ENCODE results near the gene HCCS. TPM values are rescaled to one million over a fixed set of nuclear protein-coding genes. Genes with fewer than 3 reads are reported as not detected.

The HCCS gene
- total and polyA plus RNA-seq, 2 of the 8 experiments (the other 6 are each of a cell fraction or from before 2014, with no cell fraction given): 11.9 to 29.9 TPM

DNA sequence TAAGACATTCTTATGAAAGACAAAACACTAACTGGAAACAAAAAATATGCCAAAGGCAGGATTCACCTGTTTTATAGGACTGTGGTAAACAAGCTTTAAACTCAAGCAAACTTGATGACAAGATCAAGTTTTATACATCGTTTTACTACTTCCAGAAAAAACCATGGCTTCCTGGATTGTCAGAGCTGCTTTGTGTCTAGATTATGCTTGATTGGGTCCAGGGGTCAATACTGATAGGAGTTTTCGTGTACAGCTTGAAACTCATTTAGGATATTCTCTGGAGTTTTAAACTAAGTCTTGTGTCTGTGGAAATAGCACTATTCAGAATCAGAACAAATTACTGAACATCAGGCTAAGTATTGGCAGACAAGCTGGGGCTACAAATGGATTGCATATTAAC is 13.0 kb downstream of the HCCS start:
- peaks cover 0 to 2% of the 10 kb centered on the region in 2 experiments for H4K20me1 ChIP-seq (replicated peaks in 1 of 2; ENCODE audit: control insufficient read depth in 1 of 2, insufficient read depth in 2 of 2, low read length in 2 of 2)
- no peaks in the 10 kb centered on the region for H3K27me3 ChIP-seq (replicated peaks in 1 of 4; ENCODE audit: control insufficient read depth in 3 of 4, extremely low read depth in 1 of 4, insufficient read depth in 3 of 4, low read length in 3 of 4)
- WGBS, 2 experiments (ENCODE audit: extremely low coverage in 1 of 2, insufficient coverage in 1 of 2, insufficient read length in 1 of 2, insufficient replicate concordance in 2 of 2, low coverage in 1 of 2, low lambda C conversion rate in 2 of 2, missing lambda C conversion rate in 1 of 2): 100% methylated on average over 2 of the region's 2 CpGs; no CpG with 5 or more reads in 1 of the 2 experiments
- no peak overlapping the region for H3K56ac ChIP-seq (replicated peaks; ENCODE audit: insufficient read length, low read depth, low read length)
- no peak overlapping the region for H3K4me2 ChIP-seq (ENCODE audit: insufficient read depth in 1 of 2, low read depth in 2 of 2, low read length in 2 of 2)
- H4K5ac ChIP-seq (ENCODE audit: insufficient read length, low read depth, low read length): no peak overlapping the region
- H3K23ac ChIP-seq (ENCODE audit: insufficient read length): no peak overlapping the region
- TF ChIP-seq, protein P1, sequence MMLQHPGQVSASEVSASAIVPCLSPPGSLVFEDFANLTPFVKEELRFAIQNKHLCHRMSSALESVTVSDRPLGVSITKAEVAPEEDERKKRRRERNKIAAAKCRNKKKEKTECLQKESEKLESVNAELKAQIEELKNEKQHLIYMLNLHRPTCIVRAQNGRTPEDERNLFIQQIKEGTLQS (IDR thresholded peaks at IDR 0.05; ENCODE audit: insufficient read depth, low read depth, low read length): no peak
- TF ChIP-seq SP2 (IDR thresholded peaks at IDR 0.05; ENCODE audit: low read length): no peak
- TF ChIP-seq, protein P2, sequence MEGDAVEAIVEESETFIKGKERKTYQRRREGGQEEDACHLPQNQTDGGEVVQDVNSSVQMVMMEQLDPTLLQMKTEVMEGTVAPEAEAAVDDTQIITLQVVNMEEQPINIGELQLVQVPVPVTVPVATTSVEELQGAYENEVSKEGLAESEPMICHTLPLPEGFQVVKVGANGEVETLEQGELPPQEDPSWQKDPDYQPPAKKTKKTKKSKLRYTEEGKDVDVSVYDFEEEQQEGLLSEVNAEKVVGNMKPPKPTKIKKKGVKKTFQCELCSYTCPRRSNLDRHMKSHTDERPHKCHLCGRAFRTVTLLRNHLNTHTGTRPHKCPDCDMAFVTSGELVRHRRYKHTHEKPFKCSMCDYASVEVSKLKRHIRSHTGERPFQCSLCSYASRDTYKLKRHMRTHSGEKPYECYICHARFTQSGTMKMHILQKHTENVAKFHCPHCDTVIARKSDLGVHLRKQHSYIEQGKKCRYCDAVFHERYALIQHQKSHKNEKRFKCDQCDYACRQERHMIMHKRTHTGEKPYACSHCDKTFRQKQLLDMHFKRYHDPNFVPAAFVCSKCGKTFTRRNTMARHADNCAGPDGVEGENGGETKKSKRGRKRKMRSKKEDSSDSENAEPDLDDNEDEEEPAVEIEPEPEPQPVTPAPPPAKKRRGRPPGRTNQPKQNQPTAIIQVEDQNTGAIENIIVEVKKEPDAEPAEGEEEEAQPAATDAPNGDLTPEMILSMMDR (IDR thresholded peaks at IDR 0.05; ENCODE audit: control extremely low read depth in 1 of 3, insufficient read depth in 1 of 3, low read depth in 1 of 3, low read length in 3 of 3): no peak
- no peak for TF ChIP-seq TAF7 (optimal IDR thresholded peaks at IDR 0.05; ENCODE audit: borderline replicate concordance, low read depth, low read length)
- TF ChIP-seq POU5F1 (IDR thresholded peaks at IDR 0.05; ENCODE audit: low read depth, low read length): no peak
- H3K9ac ChIP-seq (replicated peaks in 1 of 4; ENCODE audit: extremely low read depth in 1 of 4, low read depth in 3 of 4, low read length in 3 of 4): no peak overlapping the region
- H3K36me3 ChIP-seq (ENCODE audit: control insufficient read depth in 2 of 4, insufficient read depth in 4 of 4, low read length in 3 of 4): peaks cover 4 to 25% (median 18%) of the 10 kb centered on the region in 4 experiments
- no peak overlapping the region for H2AK5ac ChIP-seq (ENCODE audit: low read depth, low read length)
- H3K4me1 ChIP-seq (replicated peaks in 1 of 4; ENCODE audit: control insufficient read depth in 3 of 4, insufficient read depth in 4 of 4, low read length in 3 of 4): no peaks in the 10 kb centered on the region
- H3K4me3 ChIP-seq (ENCODE audit: extremely low read depth in 1 of 4, insufficient read depth in 2 of 4, low read depth in 3 of 4, low read length in 4 of 4): no peak overlapping the region
- H2BK20ac ChIP-seq (ENCODE audit: low read length): no peak overlapping the region
- H3K4ac ChIP-seq (replicated peaks; ENCODE audit: insufficient read length, low read depth, low read length): no peak overlapping the region
- ChIA-PET POLR2A (ENCODE audit: partially characterized antibody) (interaction anchor here (0.7 to 1.6 kb wide), 2 partner anchors 10 to 922 kb away, joined by 3 to 4 read pairs; no protein-coding TSS in a partner anchor), CTCF (ENCODE audit: partially characterized antibody) (interaction anchor here (1.1 kb wide), 1 partner anchor 13 kb away, joined by 3 read pairs; no protein-coding TSS in a partner anchor)
- H4K91ac ChIP-seq (replicated peaks; ENCODE audit: insufficient read length, low read length): no peak overlapping the region
- H3K79me2 ChIP-seq (ENCODE audit: control insufficient read depth in 1 of 2, insufficient read depth in 2 of 2, low read length in 2 of 2): no peaks in the 10 kb centered on the region
- no peak overlapping the region for H4K8ac ChIP-seq (ENCODE audit: extremely low read depth, insufficient read depth, low read length)
- no peak overlapping the region for H3K18ac ChIP-seq (ENCODE audit: extremely low read depth, low read length)
- no peak overlapping the region for H3K14ac ChIP-seq (ENCODE audit: insufficient read length)
- DNase-seq (ENCODE audit: low read depth in 1 of 2, low spot score in 2 of 2) (no peak), FAIRE-seq (no peak)
- no peak overlapping the region for H2BK5ac ChIP-seq (ENCODE audit: low read depth, low read length)
- no peak overlapping the region for H2BK12ac ChIP-seq (ENCODE audit: low read depth, low read length)
- no peak overlapping the region for H2BK15ac ChIP-seq (ENCODE audit: low read length)
- H2BK120ac ChIP-seq (replicated peaks; ENCODE audit: low read depth, low read length): no peak overlapping the region
- no peaks in the 10 kb centered on the region for H3K23me2 ChIP-seq (ENCODE audit: low read depth, low read length)
- no peaks in the 10 kb centered on the region for H3K79me1 ChIP-seq (ENCODE audit: low read depth, low read length)
- H2AFZ ChIP-seq (ENCODE audit: low read length): no peak overlapping the region
- no peaks in the 10 kb centered on the region for H3K9me3 ChIP-seq (ENCODE audit: insufficient read depth in 2 of 2, low read depth in 1 of 2, low read length in 1 of 2)
- H3K27ac ChIP-seq (ENCODE audit: low read depth, low read length): no peak overlapping the region

Data from H1 (cell line).